Progenitor cell of endocrine pancreas (in vitro differentiated cells): ENCODE results near the gene ARHGAP26. TPM values are rescaled to one million over a fixed set of nuclear protein-coding genes. Genes with fewer than 3 reads are reported as not detected.

Experiments used
- DNase-seq: peaks from one replicate; pipeline ENCODE4 v3.0.0; 2021; ENCODE audit warnings: low spot score; ENCODE audit not compliant: unreplicated experiment
- H3K27ac Mint-ChIP-seq: 2 replicates; pipeline ENCODE4 v1.8.0; 2021; ENCODE audit warnings: mild to moderate bottlenecking, moderate library complexity, mixed read lengths
- H3K27me3 Mint-ChIP-seq: 2 replicates; pipeline ENCODE4 v1.8.0; 2021; ENCODE audit warnings: mixed read lengths
- H3K36me3 Mint-ChIP-seq: 2 replicates; pipeline ENCODE4 v1.8.0; 2022; ENCODE audit warnings: mixed read lengths; ENCODE audit not compliant: insufficient read depth
- H3K4me1 Mint-ChIP-seq: 2 replicates; pipeline ENCODE4 v1.8.0; 2021; ENCODE audit warnings: low read depth, mixed read lengths
- H3K4me3 Mint-ChIP-seq: 2 replicates; pipeline ENCODE4 v1.8.0; 2021; ENCODE audit warnings: low read depth, mild to moderate bottlenecking, moderate library complexity, mixed read lengths
- H3K9me3 Mint-ChIP-seq: 2 replicates; pipeline ENCODE4 v1.8.0; 2021; ENCODE audit warnings: low read depth, mixed read lengths
- total RNA-seq: library from RNA; stranded (reverse); gene quantifications from 2 replicates; pipeline ENCODE4 v1.2.1, GENCODE V29; 2021
- TF ChIP-seq, protein P1 (sequence below): fragments of 200-600 bp; sonication (generic); IDR thresholded peaks from one replicate; pipeline ENCODE4 v1.5.0; 2021; ENCODE audit warnings: antibody characterized with exemption, mild to moderate bottlenecking; ENCODE audit not compliant: unreplicated experiment

The ARHGAP26 gene
- total RNA-seq, 1 donor from 2014 or later = 21.3 TPM

GRCh38 chr5:143179126-143179740, 409.1 kb downstream of the ARHGAP26 start:
- peaks cover 20% of the 10 kb centered on the region for H3K4me1 Mint-ChIP-seq
- H3K4me3 Mint-ChIP-seq = no peak overlapping the region
- DNase-seq = no peak
- no peak overlapping the region for H3K27ac Mint-ChIP-seq
- H3K27me3 Mint-ChIP-seq = no peaks in the 10 kb centered on the region
- peaks cover 1% of the 10 kb centered on the region for H3K36me3 Mint-ChIP-seq
- no peaks in the 10 kb centered on the region for H3K9me3 Mint-ChIP-seq
- TF ChIP-seq, protein P1, sequence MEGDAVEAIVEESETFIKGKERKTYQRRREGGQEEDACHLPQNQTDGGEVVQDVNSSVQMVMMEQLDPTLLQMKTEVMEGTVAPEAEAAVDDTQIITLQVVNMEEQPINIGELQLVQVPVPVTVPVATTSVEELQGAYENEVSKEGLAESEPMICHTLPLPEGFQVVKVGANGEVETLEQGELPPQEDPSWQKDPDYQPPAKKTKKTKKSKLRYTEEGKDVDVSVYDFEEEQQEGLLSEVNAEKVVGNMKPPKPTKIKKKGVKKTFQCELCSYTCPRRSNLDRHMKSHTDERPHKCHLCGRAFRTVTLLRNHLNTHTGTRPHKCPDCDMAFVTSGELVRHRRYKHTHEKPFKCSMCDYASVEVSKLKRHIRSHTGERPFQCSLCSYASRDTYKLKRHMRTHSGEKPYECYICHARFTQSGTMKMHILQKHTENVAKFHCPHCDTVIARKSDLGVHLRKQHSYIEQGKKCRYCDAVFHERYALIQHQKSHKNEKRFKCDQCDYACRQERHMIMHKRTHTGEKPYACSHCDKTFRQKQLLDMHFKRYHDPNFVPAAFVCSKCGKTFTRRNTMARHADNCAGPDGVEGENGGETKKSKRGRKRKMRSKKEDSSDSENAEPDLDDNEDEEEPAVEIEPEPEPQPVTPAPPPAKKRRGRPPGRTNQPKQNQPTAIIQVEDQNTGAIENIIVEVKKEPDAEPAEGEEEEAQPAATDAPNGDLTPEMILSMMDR = no peak

- TF ChIP-seq, protein P1 = no peak
- H3K4me3 Mint-ChIP-seq = no peak overlapping the region
- H3K4me1 Mint-ChIP-seq = peaks cover 19% of the 10 kb centered on the region
- H3K9me3 Mint-ChIP-seq = no peaks in the 10 kb centered on the region
- no peak overlapping the region for H3K27ac Mint-ChIP-seq
- H3K27me3 Mint-ChIP-seq = no peaks in the 10 kb centered on the region
- H3K36me3 Mint-ChIP-seq = peaks cover 1% of the 10 kb centered on the region
- DNase-seq = no peak
Measured at GRCh38 chr5:143180751-143181150, 410.6 kb downstream of the ARHGAP26 start.

GRCh38 chr5:143181173-143181572, 411.0 kb downstream of the ARHGAP26 start:
- TF ChIP-seq, protein P1 = no peak
- Mint-ChIP-seq H3K4me1 (peaks cover 19% of the 10 kb centered on the region), H3K36me3 (peaks cover 1% of the 10 kb centered on the region), H3K4me3 (no peak overlapping the region), H3K27me3 (no peaks in the 10 kb centered on the region), H3K9me3 (no peaks in the 10 kb centered on the region), H3K27ac (no peak overlapping the region)
- no peak for DNase-seq

DNA sequence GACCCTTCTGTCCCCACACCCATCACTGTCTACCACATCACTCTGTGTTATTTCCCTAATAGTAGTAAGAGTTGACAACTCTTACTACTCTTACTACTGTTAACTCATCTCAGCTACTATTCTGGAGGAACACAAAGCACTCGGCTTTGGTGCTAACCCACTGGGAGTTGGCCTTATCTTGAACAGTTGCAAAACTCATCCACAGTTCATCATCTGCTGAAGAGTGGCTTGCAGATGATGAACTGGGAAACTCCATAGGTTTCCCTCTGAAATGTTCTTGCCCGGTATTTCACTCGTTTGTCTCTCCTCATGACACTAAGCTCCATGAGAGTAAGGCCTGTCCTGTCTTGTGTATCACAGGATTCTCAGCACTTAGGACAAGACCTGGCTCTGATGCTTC, 411.9 kb downstream of the ARHGAP26 start:
- no peaks in the 10 kb centered on the region for H3K9me3 Mint-ChIP-seq
- no peaks in the 10 kb centered on the region for H3K27me3 Mint-ChIP-seq
- TF ChIP-seq, protein P1 = no peak
- H3K4me1 Mint-ChIP-seq = peaks cover 19% of the 10 kb centered on the region
- no peak overlapping the region for H3K27ac Mint-ChIP-seq
- no peak overlapping the region for H3K4me3 Mint-ChIP-seq
- DNase-seq = no peak
- peaks cover 1% of the 10 kb centered on the region for H3K36me3 Mint-ChIP-seq

GRCh38 chr5:143182901-143183820, 413.0 kb downstream of the ARHGAP26 start:
- H3K4me1 Mint-ChIP-seq = peaks cover 19% of the 10 kb centered on the region
- no peaks in the 10 kb centered on the region for H3K9me3 Mint-ChIP-seq
- TF ChIP-seq, protein P1 = no peak
- peaks cover 1% of the 10 kb centered on the region for H3K36me3 Mint-ChIP-seq
- no peaks in the 10 kb centered on the region for H3K27me3 Mint-ChIP-seq
- no peak overlapping the region for H3K27ac Mint-ChIP-seq
- no peak for DNase-seq
- H3K4me3 Mint-ChIP-seq = no peak overlapping the region
